Right atrium auricular region (tissue), 2 donors: ENCODE data around the gene CEACAM16. TPM values are rescaled to one million over a fixed set of nuclear protein-coding genes. Genes with fewer than 3 reads are reported as not detected.

Experiments used
- DNase-seq: peaks from one replicate; pipeline ENCODE4 v3.0.0-alpha.2; 2019; ENCODE audit warnings: low spot score
- H3K27ac ChIP-seq, 2 donors: fragments of 200-600 bp; sonication (generic); 1 replicate in 1 of 2; 2 replicates in 1 of 2; pipeline ENCODE4 v1.5.1; 2016 to 2019
- H3K27me3 ChIP-seq, 2 donors: fragments of 200-600 bp; sonication (generic); one replicate each; pipeline versions ENCODE4 v1.5.1 to v1.6.0; 2017 to 2019
- H3K36me3 ChIP-seq: fragments of 200-600 bp; sonication (generic); one replicate; pipeline ENCODE4 v1.5.1; 2016
- H3K4me1 ChIP-seq, 2 donors: fragments of 200-600 bp; sonication (generic); one replicate each; pipeline versions ENCODE4 v1.5.1 to v1.6.0; 2017 to 2019
- H3K4me3 ChIP-seq, 2 donors: fragments of 200-600 bp; sonication (generic); 1 replicate in 1 of 2; 2 replicates in 1 of 2; pipeline ENCODE4 v1.5.1; 2017 to 2019; ENCODE audit warnings: mild to moderate bottlenecking in 1 of 2, moderate library complexity in 1 of 2
- H3K9me3 ChIP-seq, 2 donors: fragments of 200-600 bp; sonication (generic); one replicate each; pipeline ENCODE4 v1.5.1; 2019
- total RNA-seq, 2 donors: library from RNA; depleted of rRNA; stranded (reverse); fragments of >200 nt; gene quantifications; one replicate each; pipeline ENCODE4 v1.1.0, GENCODE V29; 2016
- TF ChIP-seq, protein P1 (sequence below), 2 donors: fragments of 200-600 bp; sonication (generic); IDR thresholded peaks; one replicate each; pipeline ENCODE4 v1.5.1; 2019; ENCODE audit warnings: antibody characterized with exemption in 2 of 2

The CEACAM16 gene
- total RNA-seq, 2 donors from 2014 or later, result not detected

DNA sequence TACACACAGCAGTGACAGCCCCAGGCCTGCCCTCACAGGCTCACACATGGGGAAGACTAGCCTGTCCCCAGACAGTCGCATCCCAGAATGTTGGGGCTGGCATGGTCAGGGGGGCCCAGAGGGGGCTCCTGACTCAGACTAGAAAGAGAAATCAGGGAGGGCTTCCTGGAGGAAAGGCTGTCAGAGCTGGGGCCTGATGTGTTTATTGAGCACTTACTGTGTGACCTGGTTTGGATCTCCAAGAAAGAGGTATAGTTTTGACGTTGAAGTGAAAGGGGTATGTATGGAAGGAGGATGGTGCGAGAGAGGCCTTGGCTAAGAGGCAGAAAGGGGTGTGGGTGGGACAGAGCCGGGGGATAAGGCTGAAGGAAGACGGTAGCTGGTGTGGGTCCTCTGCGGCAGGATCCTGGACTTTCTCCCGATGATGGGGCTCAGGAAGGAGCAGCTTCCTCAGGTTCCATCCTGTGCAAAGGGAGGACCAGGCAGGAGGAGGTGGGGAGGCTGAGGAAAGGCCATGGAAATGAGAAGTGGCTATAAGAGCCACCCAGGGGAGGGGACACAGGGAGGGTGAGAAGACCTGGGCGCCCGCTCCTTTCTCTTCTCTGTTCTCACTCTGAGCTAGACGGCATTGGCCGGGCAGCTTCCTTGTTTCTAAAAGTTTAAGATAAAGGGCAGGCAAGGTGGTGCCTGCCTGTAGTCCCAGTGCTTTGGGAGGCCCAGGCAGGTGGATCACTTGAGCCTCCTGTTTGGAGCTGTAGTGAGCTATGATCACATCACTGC is 33.5 kb downstream of the CEACAM16 start:
- TF ChIP-seq, protein P1, sequence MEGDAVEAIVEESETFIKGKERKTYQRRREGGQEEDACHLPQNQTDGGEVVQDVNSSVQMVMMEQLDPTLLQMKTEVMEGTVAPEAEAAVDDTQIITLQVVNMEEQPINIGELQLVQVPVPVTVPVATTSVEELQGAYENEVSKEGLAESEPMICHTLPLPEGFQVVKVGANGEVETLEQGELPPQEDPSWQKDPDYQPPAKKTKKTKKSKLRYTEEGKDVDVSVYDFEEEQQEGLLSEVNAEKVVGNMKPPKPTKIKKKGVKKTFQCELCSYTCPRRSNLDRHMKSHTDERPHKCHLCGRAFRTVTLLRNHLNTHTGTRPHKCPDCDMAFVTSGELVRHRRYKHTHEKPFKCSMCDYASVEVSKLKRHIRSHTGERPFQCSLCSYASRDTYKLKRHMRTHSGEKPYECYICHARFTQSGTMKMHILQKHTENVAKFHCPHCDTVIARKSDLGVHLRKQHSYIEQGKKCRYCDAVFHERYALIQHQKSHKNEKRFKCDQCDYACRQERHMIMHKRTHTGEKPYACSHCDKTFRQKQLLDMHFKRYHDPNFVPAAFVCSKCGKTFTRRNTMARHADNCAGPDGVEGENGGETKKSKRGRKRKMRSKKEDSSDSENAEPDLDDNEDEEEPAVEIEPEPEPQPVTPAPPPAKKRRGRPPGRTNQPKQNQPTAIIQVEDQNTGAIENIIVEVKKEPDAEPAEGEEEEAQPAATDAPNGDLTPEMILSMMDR (IDR thresholded peaks at IDR 0.05), result no peak
- no peak overlapping the region for H3K4me3 ChIP-seq
- no peaks in the 10 kb centered on the region for H3K4me1 ChIP-seq
- no peaks in the 10 kb centered on the region for H3K27me3 ChIP-seq
- no peaks in the 10 kb centered on the region for H3K36me3 ChIP-seq
- DNase-seq, result no peak
- H3K27ac ChIP-seq, result no peak overlapping the region
- no peaks in the 10 kb centered on the region for H3K9me3 ChIP-seq

DNA sequence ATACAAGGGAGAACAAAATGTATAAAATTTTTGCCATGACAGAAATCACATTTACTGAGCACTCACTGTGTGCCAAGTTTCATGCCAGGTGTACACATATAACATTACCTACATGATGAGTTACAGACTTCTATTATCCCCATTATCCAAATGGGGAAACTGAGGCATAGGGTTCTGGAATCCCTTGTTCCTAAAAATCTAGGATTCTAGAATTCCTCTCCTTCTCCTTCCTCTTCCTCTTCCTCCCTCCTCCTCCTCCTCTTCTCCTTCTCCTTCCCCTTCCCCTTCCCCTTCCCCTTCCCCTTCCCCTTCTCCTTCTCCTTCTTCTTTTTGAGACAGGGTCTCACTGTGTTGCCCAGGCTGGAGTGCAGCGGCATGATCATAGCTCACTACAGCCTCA is 35.4 kb downstream of the CEACAM16 start:
- Histone ChIP-seq H3K4me1 (no peaks in the 10 kb centered on the region), H3K27ac (no peak overlapping the region), H3K9me3 (no peaks in the 10 kb centered on the region), H3K27me3 (no peaks in the 10 kb centered on the region), H3K36me3 (no peaks in the 10 kb centered on the region), H3K4me3 (no peak overlapping the region)
- no peak for DNase-seq
- TF ChIP-seq, protein P1 (IDR thresholded peaks at IDR 0.05), result no peak

DNA sequence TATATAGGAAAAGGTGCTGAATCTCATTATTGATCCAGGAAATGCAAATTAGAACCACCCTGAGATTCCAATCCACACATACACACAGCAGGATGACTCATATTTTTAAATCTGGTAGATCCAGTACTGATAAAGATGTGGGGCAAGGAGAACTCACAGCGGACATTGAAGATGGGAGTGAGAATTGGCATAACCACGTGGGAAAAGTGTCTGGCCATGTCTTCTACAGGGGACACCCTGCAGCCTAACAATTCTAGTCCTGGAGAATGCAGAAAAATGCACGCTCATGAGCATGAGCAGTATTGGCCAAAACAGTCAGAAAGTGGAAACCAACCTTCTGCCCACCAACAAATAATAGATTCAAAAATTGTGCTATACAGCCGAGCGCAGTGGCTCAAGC is 36.1 kb downstream of the CEACAM16 start:
- TF ChIP-seq, protein P1 (IDR thresholded peaks at IDR 0.05), result no peak
- no peak overlapping the region for H3K4me3 ChIP-seq

DNA sequence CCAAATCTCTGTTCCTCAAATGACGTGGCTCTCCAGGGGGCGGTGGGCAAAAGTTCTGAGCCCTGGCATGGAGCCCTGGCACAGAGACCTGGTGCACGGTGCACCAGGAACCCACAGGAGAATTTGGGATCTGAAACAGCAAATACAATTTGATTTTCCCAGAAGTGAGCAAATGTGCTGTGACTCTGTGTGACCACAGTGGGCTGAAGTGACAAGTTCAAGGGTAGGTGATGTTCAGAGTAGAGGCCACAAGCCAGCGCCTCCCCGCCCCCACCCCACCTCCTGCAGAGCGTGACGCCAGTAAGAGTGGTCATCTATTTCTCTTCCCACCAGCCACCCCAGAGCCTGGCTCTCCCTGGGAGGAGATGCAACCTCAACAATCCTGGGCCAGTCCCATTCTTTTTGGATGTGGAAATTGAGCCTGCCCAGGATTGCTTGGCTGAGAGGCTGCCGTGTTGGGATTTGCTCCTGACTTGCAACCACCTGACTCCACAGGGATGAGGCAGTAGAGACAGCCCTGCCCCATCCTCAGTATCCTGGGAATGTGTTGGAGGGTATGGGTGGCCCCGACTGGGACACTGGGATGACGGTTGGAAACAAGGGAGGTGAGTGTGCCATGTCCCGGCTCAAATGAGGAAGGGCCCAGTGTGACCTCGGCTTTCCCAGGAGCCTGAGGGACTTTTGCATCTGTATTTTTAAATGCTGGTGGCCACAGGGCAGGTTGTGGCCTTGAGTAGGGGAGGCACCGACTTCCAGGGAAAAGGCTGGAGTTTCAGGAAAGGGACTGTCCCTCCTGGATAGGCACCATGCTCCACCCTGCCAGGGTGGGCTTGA is 38.5 kb downstream of the CEACAM16 start:
- H3K9me3 ChIP-seq, result no peaks in the 10 kb centered on the region
- H3K4me1 ChIP-seq, result peaks cover 3 to 23% of the 10 kb centered on the region in 2 donors
- DNase-seq, result no peak
- no peak overlapping the region for H3K27ac ChIP-seq
- no peak overlapping the region for H3K4me3 ChIP-seq
- H3K36me3 ChIP-seq, result no peaks in the 10 kb centered on the region
- H3K27me3 ChIP-seq, result no peaks in the 10 kb centered on the region
- TF ChIP-seq, protein P1 (IDR thresholded peaks at IDR 0.05), result no peak

More for the DNA sequence above, 36.1 kb downstream of the CEACAM16 start:
- H3K27ac ChIP-seq, result no peak overlapping the region
- H3K27me3 ChIP-seq, result no peaks in the 10 kb centered on the region
- no peaks in the 10 kb centered on the region for H3K9me3 ChIP-seq
- no peak for DNase-seq
- H3K36me3 ChIP-seq, result no peaks in the 10 kb centered on the region
- no peaks in the 10 kb centered on the region for H3K4me1 ChIP-seq

DNA sequence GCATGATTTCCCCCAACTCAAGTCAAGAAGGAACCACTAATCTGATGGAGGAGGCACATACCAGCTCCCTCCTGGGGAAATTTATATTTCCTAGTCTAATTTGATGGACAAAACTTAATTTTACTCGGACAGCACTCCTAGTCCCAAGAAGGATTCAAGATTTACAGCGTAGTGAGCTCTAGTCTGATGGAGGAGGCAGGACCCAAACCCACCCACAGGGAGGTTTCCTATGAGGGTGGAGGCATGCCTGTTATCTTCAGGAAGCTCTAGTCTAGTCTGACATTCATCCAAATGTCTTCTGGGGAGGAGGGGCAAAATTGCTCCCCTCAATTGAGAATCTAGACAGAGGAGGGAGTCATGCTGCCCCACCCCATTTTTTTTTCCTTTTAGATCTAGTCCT is 39.2 kb downstream of the CEACAM16 start:
- Histone ChIP-seq H3K9me3 (no peaks in the 10 kb centered on the region), H3K27me3 (no peaks in the 10 kb centered on the region), H3K4me3 (no peak overlapping the region), H3K36me3 (no peaks in the 10 kb centered on the region), H3K27ac (no peak overlapping the region), H3K4me1 (peaks cover 3 to 30% of the 10 kb centered on the region in 2 donors)
- TF ChIP-seq, protein P1 (IDR thresholded peaks at IDR 0.05), result no peak
- no peak for DNase-seq
